H7 (cell line): ENCODE data around the gene ZNF500. TPM values are rescaled to one million over a fixed set of nuclear protein-coding genes. Genes with fewer than 3 reads are reported as not detected.
"Not testable (repeated sequence)": the region's sequence is repeated elsewhere in the genome, so short reads cannot be mapped to it uniquely, and the experiment has no call there.

Source experiments
- DNase-seq: peaks from one replicate; pipeline ENCODE4 v3.0.0; 2012
- H3K27me3 ChIP-seq: 2 replicates; pipeline ENCODE4 v1.6.0; 2011; ENCODE audit warnings: mild to moderate bottlenecking, low read length; ENCODE audit not compliant: control insufficient read depth, insufficient read depth
- H3K36me3 ChIP-seq: replicated peaks from 2 replicates; pipeline ENCODE4 v1.5.1; 2011; ENCODE audit warnings: low read length; ENCODE audit not compliant: control insufficient read depth, insufficient read depth
- H3K4me3 ChIP-seq: 2 replicates; pipeline ENCODE4 v1.5.1; 2011; ENCODE audit warnings: low read depth, mild to moderate bottlenecking, control low read depth, low read length, moderate library complexity; ENCODE audit not compliant: insufficient read depth
- total RNA-seq: library from RNA; depleted of rRNA; stranded (reverse); fragments of >200 nt; shearing (Covaris generic); gene quantifications from 2 replicates; pipeline ENCODE4 v1.2.3, GENCODE V29; 2014

ZNF500 gene
- total RNA-seq, 1 experiment from 2014 or later = 17.3 TPM

GRCh38 chr16:4788489-4788889, 21.5 kb upstream of the ZNF500 start:
- DNase-seq = no peak
- Histone ChIP-seq H3K27me3 (no peaks in the 10 kb centered on the region), H3K36me3 (no peaks in the 10 kb centered on the region), H3K4me3 (no peak overlapping the region)

- H3K4me3 ChIP-seq = no peak within 1 kb of the TSS
- no peak for DNase-seq
- no peaks in the 10 kb centered on the region for H3K36me3 ChIP-seq
- no peaks in the 10 kb centered on the region for H3K27me3 ChIP-seq
These were observed 20.9 kb upstream of the ZNF500 start, which contains the start of gene SEPTIN12 for GRCh38 chr16:4787627-4788482. Gene SEPTIN12, minus strand, starts transcription at chr16:4788345. Its CDS starts 700 bp downstream, at chr16:4787645.

GRCh38 chr16:4787068-4787467, 20.1 kb upstream of the ZNF500 start:
- H3K36me3 ChIP-seq = no peaks in the 10 kb centered on the region

GRCh38 chr16:4785758-4786433, 18.9 kb upstream of the ZNF500 start:
- H3K27me3 ChIP-seq = no peaks in the 10 kb centered on the region

More at GRCh38 chr16:4787068-4787467, 20.1 kb upstream of the ZNF500 start:
- no peak for DNase-seq
- Histone ChIP-seq H3K27me3 (no peaks in the 10 kb centered on the region), H3K4me3 (no peak overlapping the region)

GRCh38 chr16:4784444-4784987, 17.6 kb upstream of the ZNF500 start:
- H3K36me3 ChIP-seq, H3K4me3 ChIP-seq, H3K27me3 ChIP-seq, DNase-seq: not testable (repeated sequence)

More at GRCh38 chr16:4785758-4786433, 18.9 kb upstream of the ZNF500 start:
- Histone ChIP-seq H3K36me3 (no peaks in the 10 kb centered on the region), H3K4me3 (no peak overlapping the region)
- DNase-seq = no peak

- DNase-seq = no peak
- Histone ChIP-seq H3K4me3 (no peak overlapping the region), H3K27me3 (no peaks in the 10 kb centered on the region), H3K36me3 (no peaks in the 10 kb centered on the region)
These were observed 17.0 kb upstream of the ZNF500 start for GRCh38 chr16:4783951-4784336.

- H3K27me3 ChIP-seq = no peaks in the 10 kb centered on the region
These were observed 16.4 kb upstream of the ZNF500 start for GRCh38 chr16:4783251-4783950.

GRCh38 chr16:4780235-4780634, 13.3 kb upstream of the ZNF500 start:
- DNase-seq = no peak
- no peaks in the 10 kb centered on the region for H3K27me3 ChIP-seq
- no peaks in the 10 kb centered on the region for H3K36me3 ChIP-seq
- no peak overlapping the region for H3K4me3 ChIP-seq

More at GRCh38 chr16:4783251-4783950, 16.4 kb upstream of the ZNF500 start:
- Histone ChIP-seq H3K36me3 (no peaks in the 10 kb centered on the region), H3K4me3 (no peak overlapping the region)
- DNase-seq = no peak

- Histone ChIP-seq H3K36me3 (no peaks in the 10 kb centered on the region), H3K27me3 (no peaks in the 10 kb centered on the region), H3K4me3 (no peak overlapping the region)
- DNase-seq = no peak
These were observed 11.1 kb upstream of the ZNF500 start for GRCh38 chr16:4778050-4778392.

- Histone ChIP-seq H3K36me3 (no peaks in the 10 kb centered on the region), H3K4me3 (no peak overlapping the region), H3K27me3 (no peaks in the 10 kb centered on the region)
- DNase-seq = no peak
These were observed 10.5 kb upstream of the ZNF500 start for GRCh38 chr16:4777339-4778049.

GRCh38 chr16:4776141-4776705, 9.3 kb upstream of the ZNF500 start:
- H3K4me3 ChIP-seq = no peak overlapping the region
- no peaks in the 10 kb centered on the region for H3K36me3 ChIP-seq
- no peak for DNase-seq
- no peaks in the 10 kb centered on the region for H3K27me3 ChIP-seq

GRCh38 chr16:4775005-4775404, 8.0 kb upstream of the ZNF500 start:
- H3K36me3 ChIP-seq = no peaks in the 10 kb centered on the region
- no peaks in the 10 kb centered on the region for H3K27me3 ChIP-seq
- no peak overlapping the region for H3K4me3 ChIP-seq
- DNase-seq = no peak

GRCh38 chr16:4772351-4772750, 5.4 kb upstream of the ZNF500 start:
- DNase-seq = no peak
- Histone ChIP-seq H3K36me3 (no peaks in the 10 kb centered on the region), H3K27me3 (no peaks in the 10 kb centered on the region), H3K4me3 (no peak overlapping the region)

GRCh38 chr16:4771646-4772045, 4.7 kb upstream of the ZNF500 start:
- DNase-seq = no peak
- Histone ChIP-seq H3K36me3 (no peaks in the 10 kb centered on the region), H3K27me3 (no peaks in the 10 kb centered on the region), H3K4me3 (no peak overlapping the region)
